ENCODE data around the gene PPFIA1.

DNA sequence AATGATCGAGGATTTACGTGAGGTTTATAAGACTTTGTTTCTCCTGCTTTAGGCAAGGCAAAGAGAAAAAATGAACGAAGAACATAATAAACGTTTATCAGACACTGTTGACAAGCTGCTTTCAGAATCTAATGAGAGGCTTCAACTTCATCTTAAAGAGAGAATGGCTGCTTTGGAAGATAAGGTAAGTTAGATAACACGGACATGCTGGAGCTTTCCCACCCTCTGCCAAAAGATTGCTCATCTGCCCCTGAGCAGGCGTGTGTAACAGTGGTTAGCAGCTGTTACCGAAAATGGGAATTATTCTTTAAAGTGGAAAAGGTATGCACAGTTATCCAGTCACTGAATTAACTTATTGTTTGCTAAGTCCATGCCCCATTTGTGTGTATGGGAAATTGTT, 65.0 kb downstream of the PPFIA1 start:
- TF ChIP-seq, protein P1, sequence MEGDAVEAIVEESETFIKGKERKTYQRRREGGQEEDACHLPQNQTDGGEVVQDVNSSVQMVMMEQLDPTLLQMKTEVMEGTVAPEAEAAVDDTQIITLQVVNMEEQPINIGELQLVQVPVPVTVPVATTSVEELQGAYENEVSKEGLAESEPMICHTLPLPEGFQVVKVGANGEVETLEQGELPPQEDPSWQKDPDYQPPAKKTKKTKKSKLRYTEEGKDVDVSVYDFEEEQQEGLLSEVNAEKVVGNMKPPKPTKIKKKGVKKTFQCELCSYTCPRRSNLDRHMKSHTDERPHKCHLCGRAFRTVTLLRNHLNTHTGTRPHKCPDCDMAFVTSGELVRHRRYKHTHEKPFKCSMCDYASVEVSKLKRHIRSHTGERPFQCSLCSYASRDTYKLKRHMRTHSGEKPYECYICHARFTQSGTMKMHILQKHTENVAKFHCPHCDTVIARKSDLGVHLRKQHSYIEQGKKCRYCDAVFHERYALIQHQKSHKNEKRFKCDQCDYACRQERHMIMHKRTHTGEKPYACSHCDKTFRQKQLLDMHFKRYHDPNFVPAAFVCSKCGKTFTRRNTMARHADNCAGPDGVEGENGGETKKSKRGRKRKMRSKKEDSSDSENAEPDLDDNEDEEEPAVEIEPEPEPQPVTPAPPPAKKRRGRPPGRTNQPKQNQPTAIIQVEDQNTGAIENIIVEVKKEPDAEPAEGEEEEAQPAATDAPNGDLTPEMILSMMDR (conservative IDR thresholded peaks at IDR 0.05; ENCODE audit: low read depth, low read length) = no peak
- TF ChIP-seq EZH2 (IDR thresholded peaks at IDR 0.05; ENCODE audit: borderline replicate concordance, low read depth, low read length, poor library complexity, severe bottlenecking) = no peak

All from A673 (cell line).